Stimulated activated naive CD8-positive, alpha-beta T cell treated with anti-CD3 and anti-CD28 coated beads, Interleukin-15, Interleukin-2, amounts not matched to agents 100 ng/mL and 50 ng/mL, for 24 hours (primary cell): ENCODE results near the gene LRTM2.

ENCODE experiments used
- H3K27ac Mint-ChIP-seq: one replicate; pipeline ENCODE4 v1.8.0; 2021; ENCODE audit warnings: mild to moderate bottlenecking, mixed read lengths
- H3K27me3 Mint-ChIP-seq: one replicate; pipeline ENCODE4 v1.8.0; 2021; ENCODE audit warnings: mixed read lengths
- H3K36me3 Mint-ChIP-seq: one replicate; pipeline ENCODE4 v1.8.0; 2021; ENCODE audit warnings: low read depth, mixed read lengths
- H3K4me1 Mint-ChIP-seq: one replicate; pipeline ENCODE4 v1.8.0; 2021; ENCODE audit warnings: low read depth, mixed read lengths
- H3K4me3 Mint-ChIP-seq: one replicate; pipeline ENCODE4 v1.8.0; 2021; ENCODE audit warnings: mild to moderate bottlenecking, mixed read lengths
- H3K9me3 Mint-ChIP-seq: one replicate; pipeline ENCODE4 v1.8.0; 2021; ENCODE audit warnings: mixed read lengths

LRTM2 gene

GRCh38 chr12:1848146-1848545, 27.8 kb downstream of the LRTM2 start:
- Mint-ChIP-seq H3K27ac (no peak overlapping the region), H3K27me3 (no peaks in the 10 kb centered on the region), H3K36me3 (no peaks in the 10 kb centered on the region), H3K4me3 (no peak overlapping the region), H3K4me1 (no peaks in the 10 kb centered on the region), H3K9me3 (no peaks in the 10 kb centered on the region)

- Mint-ChIP-seq H3K36me3 (no peaks in the 10 kb centered on the region), H3K27me3 (no peaks in the 10 kb centered on the region), H3K4me3 (no peak overlapping the region), H3K4me1 (no peaks in the 10 kb centered on the region), H3K9me3 (no peaks in the 10 kb centered on the region), H3K27ac (no peak overlapping the region)
Observed at GRCh38 chr12:1848745-1849144, 28.4 kb downstream of the LRTM2 start.

- no peak overlapping the region for H3K4me3 Mint-ChIP-seq
- no peaks in the 10 kb centered on the region for H3K27me3 Mint-ChIP-seq
- H3K27ac Mint-ChIP-seq = no peak overlapping the region
- no peaks in the 10 kb centered on the region for H3K36me3 Mint-ChIP-seq
- H3K9me3 Mint-ChIP-seq = no peaks in the 10 kb centered on the region
- H3K4me1 Mint-ChIP-seq = no peaks in the 10 kb centered on the region
Observed at GRCh38 chr12:1851151-1851701, 30.9 kb downstream of the LRTM2 start.

- no peaks in the 10 kb centered on the region for H3K36me3 Mint-ChIP-seq
- no peak overlapping the region for H3K4me3 Mint-ChIP-seq
- no peaks in the 10 kb centered on the region for H3K27me3 Mint-ChIP-seq
- H3K9me3 Mint-ChIP-seq = no peaks in the 10 kb centered on the region
- H3K27ac Mint-ChIP-seq = no peak overlapping the region
- no peaks in the 10 kb centered on the region for H3K4me1 Mint-ChIP-seq
Observed at GRCh38 chr12:1852076-1852475, 31.7 kb downstream of the LRTM2 start.

- Mint-ChIP-seq H3K36me3 (no peaks in the 10 kb centered on the region), H3K4me3 (no peak overlapping the region), H3K4me1 (no peaks in the 10 kb centered on the region), H3K27me3 (no peaks in the 10 kb centered on the region), H3K9me3 (no peaks in the 10 kb centered on the region), H3K27ac (no peak overlapping the region)
Observed at GRCh38 chr12:1853716-1854115, 33.4 kb downstream of the LRTM2 start.

GRCh38 chr12:1855241-1855640, 34.9 kb downstream of the LRTM2 start:
- no peaks in the 10 kb centered on the region for H3K9me3 Mint-ChIP-seq
- no peak overlapping the region for H3K27ac Mint-ChIP-seq
- H3K27me3 Mint-ChIP-seq = peaks cover 3% of the 10 kb centered on the region
- H3K36me3 Mint-ChIP-seq = no peaks in the 10 kb centered on the region
- no peaks in the 10 kb centered on the region for H3K4me1 Mint-ChIP-seq
- H3K4me3 Mint-ChIP-seq = no peak overlapping the region

- peaks cover 3% of the 10 kb centered on the region for H3K27me3 Mint-ChIP-seq
- H3K27ac Mint-ChIP-seq = no peak overlapping the region
- H3K4me1 Mint-ChIP-seq = no peaks in the 10 kb centered on the region
- no peaks in the 10 kb centered on the region for H3K36me3 Mint-ChIP-seq
- no peaks in the 10 kb centered on the region for H3K9me3 Mint-ChIP-seq
- no peak overlapping the region for H3K4me3 Mint-ChIP-seq
Observed at GRCh38 chr12:1857086-1857485, 36.7 kb downstream of the LRTM2 start.

GRCh38 chr12:1857821-1858220, 37.5 kb downstream of the LRTM2 start:
- no peak overlapping the region for H3K27ac Mint-ChIP-seq
- H3K36me3 Mint-ChIP-seq = no peaks in the 10 kb centered on the region
- peaks cover 3% of the 10 kb centered on the region for H3K27me3 Mint-ChIP-seq
- H3K4me1 Mint-ChIP-seq = no peaks in the 10 kb centered on the region
- no peaks in the 10 kb centered on the region for H3K9me3 Mint-ChIP-seq
- H3K4me3 Mint-ChIP-seq = no peak overlapping the region

- Mint-ChIP-seq H3K27ac (no peak overlapping the region), H3K27me3 (peaks cover 7% of the 10 kb centered on the region), H3K36me3 (no peaks in the 10 kb centered on the region), H3K4me1 (no peaks in the 10 kb centered on the region), H3K4me3 (no peak overlapping the region), H3K9me3 (no peaks in the 10 kb centered on the region)
Observed at GRCh38 chr12:1858456-1858855, 38.1 kb downstream of the LRTM2 start.

- no peaks in the 10 kb centered on the region for H3K36me3 Mint-ChIP-seq
- no peaks in the 10 kb centered on the region for H3K9me3 Mint-ChIP-seq
- H3K27ac Mint-ChIP-seq = no peak overlapping the region
- no peaks in the 10 kb centered on the region for H3K4me1 Mint-ChIP-seq
- H3K4me3 Mint-ChIP-seq = no peak overlapping the region
- peaks cover 12% of the 10 kb centered on the region for H3K27me3 Mint-ChIP-seq
Observed at GRCh38 chr12:1859643-1860042, 39.3 kb downstream of the LRTM2 start.

- H3K9me3 Mint-ChIP-seq = no peaks in the 10 kb centered on the region
- H3K27me3 Mint-ChIP-seq = peaks cover 27% of the 10 kb centered on the region
- no peak overlapping the region for H3K27ac Mint-ChIP-seq
- H3K4me3 Mint-ChIP-seq = no peak overlapping the region
- H3K4me1 Mint-ChIP-seq = no peaks in the 10 kb centered on the region
- H3K36me3 Mint-ChIP-seq = no peaks in the 10 kb centered on the region
Observed at GRCh38 chr12:1862973-1863372, 42.6 kb downstream of the LRTM2 start.

GRCh38 chr12:1863823-1864222, 43.5 kb downstream of the LRTM2 start:
- H3K36me3 Mint-ChIP-seq = no peaks in the 10 kb centered on the region
- no peak overlapping the region for H3K27ac Mint-ChIP-seq
- H3K9me3 Mint-ChIP-seq = no peaks in the 10 kb centered on the region
- no peaks in the 10 kb centered on the region for H3K4me1 Mint-ChIP-seq
- peaks cover 32% of the 10 kb centered on the region for H3K27me3 Mint-ChIP-seq
- H3K4me3 Mint-ChIP-seq = no peak overlapping the region

GRCh38 chr12:1864456-1864855, 44.1 kb downstream of the LRTM2 start:
- H3K27ac Mint-ChIP-seq = no peak overlapping the region
- H3K9me3 Mint-ChIP-seq = no peaks in the 10 kb centered on the region
- no peaks in the 10 kb centered on the region for H3K4me1 Mint-ChIP-seq
- H3K27me3 Mint-ChIP-seq = peaks cover 31% of the 10 kb centered on the region
- no peaks in the 10 kb centered on the region for H3K36me3 Mint-ChIP-seq
- H3K4me3 Mint-ChIP-seq = no peak overlapping the region

GRCh38 chr12:1864867-1865266, 44.5 kb downstream of the LRTM2 start:
- Mint-ChIP-seq H3K4me3 (no peak overlapping the region), H3K36me3 (no peaks in the 10 kb centered on the region), H3K27ac (no peak overlapping the region), H3K4me1 (no peaks in the 10 kb centered on the region), H3K27me3 (peaks cover 29% of the 10 kb centered on the region), H3K9me3 (no peaks in the 10 kb centered on the region)

- H3K4me1 Mint-ChIP-seq = no peaks in the 10 kb centered on the region
- no peak overlapping the region for H3K27ac Mint-ChIP-seq
- no peaks in the 10 kb centered on the region for H3K36me3 Mint-ChIP-seq
- H3K4me3 Mint-ChIP-seq = no peak overlapping the region
- peaks cover 29% of the 10 kb centered on the region for H3K27me3 Mint-ChIP-seq
- peaks cover under 1% of the 10 kb centered on the region for H3K9me3 Mint-ChIP-seq
Observed at GRCh38 chr12:1865284-1865866, 45.0 kb downstream of the LRTM2 start.

- Mint-ChIP-seq H3K4me3 (no peak overlapping the region), H3K9me3 (peaks cover 9% of the 10 kb centered on the region), H3K4me1 (no peaks in the 10 kb centered on the region), H3K27ac (no peak overlapping the region), H3K36me3 (no peaks in the 10 kb centered on the region), H3K27me3 (peaks cover 21% of the 10 kb centered on the region)
Observed at GRCh38 chr12:1869145-1869544, 48.8 kb downstream of the LRTM2 start.
